GM12874 (cell line): Measurements from ENCODE around the gene TCEA3.

Source experiments
- TF ChIP-seq, protein P1 (sequence below): IDR thresholded peaks from 2 replicates; pipeline ENCODE4 v1.5.1; 2011; ENCODE audit warnings: low read depth, mild to moderate bottlenecking, control low read depth, low read length, moderate library complexity; ENCODE audit not compliant: insufficient read depth

TCEA3 gene

DNA sequence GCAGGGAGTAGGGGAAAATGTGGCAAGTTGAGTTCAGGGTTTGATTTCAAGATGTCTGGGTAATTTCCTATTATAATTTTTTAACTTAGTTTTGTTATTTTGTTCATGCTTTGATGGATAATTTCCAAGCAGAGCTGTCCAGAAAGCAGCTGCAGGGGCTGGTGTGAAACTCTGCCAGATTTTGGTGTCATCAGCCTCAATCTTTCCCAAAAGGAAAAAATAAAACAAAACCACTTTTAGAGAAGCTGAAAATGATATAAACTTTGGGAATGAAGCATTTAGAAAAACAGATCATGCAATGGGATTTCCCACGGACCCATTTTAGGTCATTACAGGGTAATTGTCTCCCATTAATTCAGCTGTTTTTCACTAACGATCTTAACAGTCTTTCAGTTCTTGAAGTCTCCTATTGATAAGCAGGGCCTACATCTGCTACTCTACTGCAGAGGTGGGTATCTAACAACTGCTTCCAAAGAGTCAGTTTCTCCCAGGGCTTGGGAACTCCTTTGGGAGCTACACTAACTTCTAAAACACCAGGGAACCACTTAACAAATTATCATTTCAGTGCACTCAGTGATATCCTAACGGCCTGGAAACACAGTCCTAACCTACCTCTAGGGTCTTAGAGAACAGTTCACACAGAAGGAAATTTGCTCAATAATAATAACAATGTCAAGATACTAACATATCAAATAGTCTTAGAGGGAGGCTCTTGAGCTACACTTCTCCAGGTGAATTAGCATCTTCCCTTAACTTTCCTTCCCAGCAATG lies 67.2 kb downstream of the TCEA3 start:
- TF ChIP-seq, protein P1, sequence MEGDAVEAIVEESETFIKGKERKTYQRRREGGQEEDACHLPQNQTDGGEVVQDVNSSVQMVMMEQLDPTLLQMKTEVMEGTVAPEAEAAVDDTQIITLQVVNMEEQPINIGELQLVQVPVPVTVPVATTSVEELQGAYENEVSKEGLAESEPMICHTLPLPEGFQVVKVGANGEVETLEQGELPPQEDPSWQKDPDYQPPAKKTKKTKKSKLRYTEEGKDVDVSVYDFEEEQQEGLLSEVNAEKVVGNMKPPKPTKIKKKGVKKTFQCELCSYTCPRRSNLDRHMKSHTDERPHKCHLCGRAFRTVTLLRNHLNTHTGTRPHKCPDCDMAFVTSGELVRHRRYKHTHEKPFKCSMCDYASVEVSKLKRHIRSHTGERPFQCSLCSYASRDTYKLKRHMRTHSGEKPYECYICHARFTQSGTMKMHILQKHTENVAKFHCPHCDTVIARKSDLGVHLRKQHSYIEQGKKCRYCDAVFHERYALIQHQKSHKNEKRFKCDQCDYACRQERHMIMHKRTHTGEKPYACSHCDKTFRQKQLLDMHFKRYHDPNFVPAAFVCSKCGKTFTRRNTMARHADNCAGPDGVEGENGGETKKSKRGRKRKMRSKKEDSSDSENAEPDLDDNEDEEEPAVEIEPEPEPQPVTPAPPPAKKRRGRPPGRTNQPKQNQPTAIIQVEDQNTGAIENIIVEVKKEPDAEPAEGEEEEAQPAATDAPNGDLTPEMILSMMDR: no peak

DNA sequence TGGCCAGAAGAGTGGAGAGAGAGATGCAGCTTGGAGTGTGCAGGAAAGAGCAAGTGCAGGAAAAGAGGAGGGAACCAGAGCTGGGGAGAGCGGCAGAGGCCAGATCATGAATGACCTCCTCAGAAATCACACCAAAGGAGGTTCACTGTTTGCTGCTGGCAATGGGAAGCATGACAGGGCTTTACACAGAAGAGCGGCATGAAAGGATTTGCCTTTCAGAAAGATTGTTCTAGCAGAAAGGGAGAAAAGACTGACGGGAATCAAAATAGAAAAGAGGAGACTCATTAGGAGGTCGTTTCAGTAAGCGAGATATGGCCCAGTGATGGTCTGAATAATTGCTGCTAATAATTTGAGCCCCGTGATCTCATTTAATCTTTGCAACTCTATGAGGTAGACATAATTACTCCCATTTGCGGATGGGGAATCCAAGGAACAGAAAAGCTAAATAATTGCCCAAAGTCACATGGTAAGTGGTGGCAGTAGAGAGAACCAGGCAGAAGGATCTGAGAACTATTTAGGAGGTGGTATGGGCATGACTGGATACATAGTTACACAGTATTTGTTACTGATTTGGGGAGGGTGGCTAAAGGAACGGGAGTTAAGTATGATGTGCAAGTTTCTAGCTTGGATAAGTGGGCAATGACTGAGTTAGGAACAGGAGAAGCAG lies 67.9 kb downstream of the TCEA3 start:
- TF ChIP-seq, protein P1: no peak

DNA sequence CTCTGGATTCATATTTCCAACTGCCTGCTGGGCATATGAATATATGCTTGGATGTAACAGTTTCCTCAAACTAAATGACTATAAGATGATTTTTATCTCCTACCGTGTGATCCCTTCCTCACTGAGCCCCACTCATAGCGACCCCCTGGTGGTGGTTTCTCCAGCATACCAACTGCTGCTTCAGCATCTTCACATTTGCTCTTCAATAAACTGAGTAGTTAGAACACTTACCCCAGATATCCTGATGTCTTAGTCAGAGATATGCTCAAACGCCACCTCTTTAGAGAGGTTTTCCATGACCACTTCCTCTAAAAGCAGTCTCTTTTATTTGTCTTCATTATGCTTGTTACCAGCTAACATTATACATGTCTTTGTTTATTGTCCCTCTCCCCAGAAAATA lies 70.3 kb downstream of the TCEA3 start:
- TF ChIP-seq, protein P1: no peak

DNA sequence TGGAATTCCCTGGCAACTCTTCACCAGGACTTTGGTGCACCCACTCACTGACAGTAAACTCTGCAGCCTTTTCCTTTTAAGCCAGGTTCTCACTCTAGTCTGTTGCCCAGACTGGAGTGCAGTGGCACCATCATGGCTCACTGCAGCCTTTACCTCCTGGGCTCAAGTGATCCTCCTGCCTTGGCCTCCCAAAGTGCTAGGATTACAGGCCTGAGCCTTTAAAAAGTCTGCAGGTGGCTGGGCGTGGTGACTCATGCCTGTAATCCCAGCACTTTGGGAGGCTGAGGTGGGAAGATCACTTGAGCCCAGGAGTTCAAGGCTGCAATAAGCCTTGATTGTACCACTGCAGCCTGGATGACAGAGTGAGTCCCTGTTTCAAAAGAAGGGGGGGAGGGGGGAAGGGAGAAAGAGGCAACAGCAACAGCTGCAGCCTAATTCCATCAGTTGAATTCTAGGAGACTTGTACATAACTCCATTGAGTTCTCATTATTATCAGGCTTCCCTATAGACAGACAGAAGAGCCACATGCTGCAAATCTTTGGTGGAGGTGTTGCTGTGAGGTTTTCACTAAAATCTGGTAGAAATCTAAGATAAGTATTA lies 72.4 kb downstream of the TCEA3 start:
- TF ChIP-seq, protein P1: no peak

GRCh38 chr1:23345920-23346319 lies 78.6 kb downstream of the TCEA3 start:
- TF ChIP-seq, protein P1: no peak

DNA sequence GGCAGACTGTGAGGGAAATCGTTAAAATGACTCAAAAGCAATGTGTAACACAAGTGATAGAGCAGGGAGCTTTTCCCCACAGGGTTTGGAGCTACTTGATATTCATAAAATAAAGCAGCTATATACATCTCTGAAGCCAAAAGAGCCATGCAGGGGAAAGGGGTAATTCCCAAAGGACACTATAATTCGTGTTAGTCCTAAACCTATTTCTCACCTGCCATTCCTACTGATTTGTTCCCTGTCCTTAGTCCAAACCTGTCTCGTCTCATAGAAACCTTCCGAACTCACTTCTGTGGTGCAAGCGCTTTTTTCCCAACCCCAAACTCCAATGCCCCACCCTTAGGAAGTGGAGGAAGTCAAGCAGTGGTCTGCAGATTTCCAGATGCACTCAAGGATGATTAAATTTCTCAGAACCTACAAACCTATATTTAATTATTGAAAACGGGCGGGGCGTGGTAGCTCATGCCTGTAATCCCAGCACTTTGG lies 79.5 kb downstream of the TCEA3 start:
- TF ChIP-seq, protein P1: no peak
